ENCODE results near the gene TMEM135.

DNA sequence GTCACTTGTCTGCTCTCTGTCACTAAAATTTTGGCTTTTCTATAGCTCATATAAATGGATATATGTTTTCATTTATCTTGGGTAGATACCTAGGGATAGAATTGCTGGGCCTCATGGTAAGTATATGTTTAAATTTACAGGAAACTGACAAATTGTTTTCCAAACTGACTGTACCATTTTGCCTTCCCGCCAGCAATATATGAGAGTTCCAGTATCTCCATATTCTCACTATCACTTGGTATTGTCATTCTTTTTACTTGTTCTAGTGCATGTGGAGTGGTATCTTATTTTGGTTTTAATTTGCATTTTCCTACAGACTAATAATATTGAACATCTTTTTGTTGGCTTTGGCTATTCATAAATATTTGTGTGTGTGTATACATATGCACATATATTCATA is 101.7 kb downstream of the TMEM135 start:
- TF ChIP-seq CTCF (IDR thresholded peaks at IDR 0.05) (no peak), POLR2A (IDR thresholded peaks at IDR 0.05) (no peak), POLR2AphosphoS5 (IDR thresholded peaks at IDR 0.05) (no peak)

All from breast epithelium (tissue), 3 donors.